ENCODE data around the gene ALK.

- TF ChIP-seq, protein P1, sequence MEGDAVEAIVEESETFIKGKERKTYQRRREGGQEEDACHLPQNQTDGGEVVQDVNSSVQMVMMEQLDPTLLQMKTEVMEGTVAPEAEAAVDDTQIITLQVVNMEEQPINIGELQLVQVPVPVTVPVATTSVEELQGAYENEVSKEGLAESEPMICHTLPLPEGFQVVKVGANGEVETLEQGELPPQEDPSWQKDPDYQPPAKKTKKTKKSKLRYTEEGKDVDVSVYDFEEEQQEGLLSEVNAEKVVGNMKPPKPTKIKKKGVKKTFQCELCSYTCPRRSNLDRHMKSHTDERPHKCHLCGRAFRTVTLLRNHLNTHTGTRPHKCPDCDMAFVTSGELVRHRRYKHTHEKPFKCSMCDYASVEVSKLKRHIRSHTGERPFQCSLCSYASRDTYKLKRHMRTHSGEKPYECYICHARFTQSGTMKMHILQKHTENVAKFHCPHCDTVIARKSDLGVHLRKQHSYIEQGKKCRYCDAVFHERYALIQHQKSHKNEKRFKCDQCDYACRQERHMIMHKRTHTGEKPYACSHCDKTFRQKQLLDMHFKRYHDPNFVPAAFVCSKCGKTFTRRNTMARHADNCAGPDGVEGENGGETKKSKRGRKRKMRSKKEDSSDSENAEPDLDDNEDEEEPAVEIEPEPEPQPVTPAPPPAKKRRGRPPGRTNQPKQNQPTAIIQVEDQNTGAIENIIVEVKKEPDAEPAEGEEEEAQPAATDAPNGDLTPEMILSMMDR (IDR thresholded peaks at IDR 0.05), result no peak
- no peak for TF ChIP-seq POLR2A (IDR thresholded peaks at IDR 0.05)
Observed at GRCh38 chr2:29780906-29781305, 140.5 kb downstream of the ALK start.

All from thyroid gland (tissue), 4 donors.